H1 (cell line): ENCODE measurements around the gene ANKRD11. TPM values are rescaled to one million over a fixed set of nuclear protein-coding genes. Genes with fewer than 3 reads are reported as not detected.

Experiments
- CHD7 ChIP-seq: fragments of 300-600 bp; sonication (generic); IDR thresholded peaks from 2 replicates; pipeline ENCODE4 v1.7.1; 2012; ENCODE audit warnings: low read length, moderate library complexity, mild to moderate bottlenecking, inconsistent platforms; ENCODE audit not compliant: insufficient replicate concordance
- EZH2 ChIP-seq: fragments of 200-600 bp; sonication (generic); IDR thresholded peaks from 2 replicates; pipeline ENCODE4 v1.7.1; 2012; ENCODE audit warnings: low read depth, mild to moderate bottlenecking, moderate library complexity, low read length, inconsistent platforms; ENCODE audit not compliant: severe bottlenecking
- PHF8 ChIP-seq: fragments of 200-600 bp; sonication (generic); conservative IDR thresholded peaks from 2 replicates; pipeline ENCODE4 v1.7.1; 2012; ENCODE audit warnings: low read depth, mild to moderate bottlenecking, inconsistent platforms, low read length, moderate library complexity
- POLR2A ChIP-seq, 2 experiments: IDR thresholded peaks; 1 replicate in 1 of 2; 2 replicates in 1 of 2; pipeline ENCODE4 v1.6.1; 2011; ENCODE audit warnings: low read depth in 2 of 2, low read length in 2 of 2, mild to moderate bottlenecking in 2 of 2; ENCODE audit errors: control extremely low read depth in 1 of 2
- POLR2AphosphoS5 ChIP-seq: IDR thresholded peaks from 2 replicates; pipeline ENCODE4 v1.6.1; 2011; ENCODE audit warnings: low read depth, low read length
- POU5F1 ChIP-seq: IDR thresholded peaks from 2 replicates; pipeline ENCODE4 v1.6.1; 2011; ENCODE audit warnings: low read depth, mild to moderate bottlenecking, low read length, moderate library complexity
- SAP30 ChIP-seq: fragments of 300-600 bp; sonication (generic); IDR thresholded peaks from 2 replicates; pipeline ENCODE4 v1.7.1; 2012; ENCODE audit warnings: low read length, moderate library complexity, mild to moderate bottlenecking, inconsistent platforms; ENCODE audit not compliant: insufficient read depth, insufficient replicate concordance
- SIRT6 ChIP-seq: IDR thresholded peaks from one replicate; pipeline ENCODE4 v1.7.1; 2012; ENCODE audit warnings: low read length, inconsistent platforms
- TBP ChIP-seq: IDR thresholded peaks from 2 replicates; pipeline ENCODE4 v1.6.1; 2011; ENCODE audit warnings: low read depth, low read length, improper control_type of control experiment
- polyA plus RNA-seq, 7 experiments: library from polyadenylated mRNA; depleted of rRNA in 3 of 7; stranded (reverse) in 5 of 7; unstranded in 2 of 7; fragments of >200 nt in 5 of 7; fragments of 200-250 nt in 2 of 7; gene quantifications; 1 replicate in 5 of 7; 2 replicates in 1 of 7; 4 replicates in 1 of 7; pipeline versions ENCODE4 v1.2.1 to v1.2.3, GENCODE V29; 2011 to 2013; ENCODE audit warnings: missing spikeins in 2 of 7, mixed read lengths in 2 of 7
- total RNA-seq: library from RNA; stranded (reverse); fragmentation: NEBNext Ultra II Directional; extraction: Animal tissue kit (Norgen Biotek cat#: 25700); gene quantifications from 2 replicates; pipeline ENCODE4 v1.2.1, GENCODE V29; 2021

The ANKRD11 gene
- total and polyA plus RNA-seq, 2 of the 8 experiments (the other 6 are each of a cell fraction or from before 2014, with no cell fraction given): 46.5 to 142 TPM

- TF ChIP-seq CHD7: no peak
- TF ChIP-seq POLR2A (IDR thresholded peaks at IDR 0.05; ENCODE audit: control extremely low read depth in 1 of 2, low read depth in 2 of 2, low read length in 2 of 2): no peak
- no peak for TF ChIP-seq POU5F1
- TF ChIP-seq POLR2AphosphoS5: no peak
- TF ChIP-seq PHF8: no peak
- TF ChIP-seq SIRT6: no peak
- no peak for TF ChIP-seq EZH2
- TF ChIP-seq SAP30: no peak
- no peak for TF ChIP-seq TBP
Measured at GRCh38 chr16:89407282-89407924, 83.0 kb downstream of the ANKRD11 start (continued).
